ENCODE measurements around the gene AHCYL2. TPM values are rescaled to one million over a fixed set of nuclear protein-coding genes. Genes with fewer than 3 reads are reported as not detected.
"Not testable (repeated sequence)": the region's sequence is repeated elsewhere in the genome, so short reads cannot be mapped to it uniquely, and the experiment has no call there.

The AHCYL2 gene
- total RNA-seq, 1 experiment from 2014 or later: 74.0 TPM

- DNase-seq (ENCODE audit: low spot score): no peak
- in situ Hi-C loops (cut with HindIII; ENCODE audit: low sequenced_read_pairs): no loop called here
These were observed 107.6 kb downstream of the AHCYL2 start for GRCh38 chr7:129332254-129333035.

- DNase-seq (ENCODE audit: low spot score): no peak
- in situ Hi-C loops (cut with HindIII; ENCODE audit: low sequenced_read_pairs): no loop called here
These were observed 109.6 kb downstream of the AHCYL2 start for GRCh38 chr7:129334473-129334872.

- DNase-seq (ENCODE audit: low spot score): no peak
- in situ Hi-C loops (cut with HindIII; ENCODE audit: low sequenced_read_pairs): no loop called here
These were observed 113.6 kb downstream of the AHCYL2 start for GRCh38 chr7:129338450-129338849.

GRCh38 chr7:129341212-129341611, 116.4 kb downstream of the AHCYL2 start:
- DNase-seq (ENCODE audit: low spot score): no peak
- in situ Hi-C loops (cut with HindIII; ENCODE audit: low sequenced_read_pairs): no loop called here

GRCh38 chr7:129341816-129342806, 117.3 kb downstream of the AHCYL2 start:
- DNase-seq (ENCODE audit: low spot score): no peak
- in situ Hi-C loops (cut with HindIII; ENCODE audit: low sequenced_read_pairs): no loop called here

- in situ Hi-C loops (cut with HindIII; ENCODE audit: low sequenced_read_pairs): no loop called here
- peak; percentile 74 for DNase-seq (ENCODE audit: low spot score)
These were observed 118.4 kb downstream of the AHCYL2 start for GRCh38 chr7:129343099-129343700.

GRCh38 chr7:129347330-129347729, 122.5 kb downstream of the AHCYL2 start:
- in situ Hi-C loops (cut with HindIII; ENCODE audit: low sequenced_read_pairs): no loop called here
- DNase-seq (ENCODE audit: low spot score): no peak

GRCh38 chr7:129348023-129348740, 123.4 kb downstream of the AHCYL2 start:
- DNase-seq (ENCODE audit: low spot score): no peak
- in situ Hi-C loops (cut with HindIII; ENCODE audit: low sequenced_read_pairs): no loop called here

- DNase-seq (ENCODE audit: low spot score): no peak
- in situ Hi-C loops (cut with HindIII; ENCODE audit: low sequenced_read_pairs): no loop called here
These were observed 126.5 kb downstream of the AHCYL2 start for GRCh38 chr7:129351320-129351719.

GRCh38 chr7:129353104-129353503, 128.3 kb downstream of the AHCYL2 start:
- DNase-seq (ENCODE audit: low spot score); in situ Hi-C loops (cut with HindIII; ENCODE audit: low sequenced_read_pairs): not testable (repeated sequence)

- no peak for DNase-seq (ENCODE audit: low spot score)
- in situ Hi-C loops (cut with HindIII; ENCODE audit: low sequenced_read_pairs): no loop called here
These were observed 129.8 kb downstream of the AHCYL2 start for GRCh38 chr7:129354428-129355157.

GRCh38 chr7:129356176-129356575, 131.3 kb downstream of the AHCYL2 start:
- DNase-seq (ENCODE audit: low spot score): no peak
- in situ Hi-C loops (cut with HindIII; ENCODE audit: low sequenced_read_pairs): no loop called here

GRCh38 chr7:129359176-129359575, 134.3 kb downstream of the AHCYL2 start:
- DNase-seq (ENCODE audit: low spot score): no peak
- in situ Hi-C loops (cut with HindIII; ENCODE audit: low sequenced_read_pairs): no loop called here

GRCh38 chr7:129359638-129360037, 134.8 kb downstream of the AHCYL2 start:
- DNase-seq (ENCODE audit: low spot score): no peak
- in situ Hi-C loops (cut with HindIII; ENCODE audit: low sequenced_read_pairs): no loop called here

- DNase-seq (ENCODE audit: low spot score): no peak
- in situ Hi-C loops (cut with HindIII; ENCODE audit: low sequenced_read_pairs): no loop called here
These were observed 136.9 kb downstream of the AHCYL2 start for GRCh38 chr7:129361771-129362170.

GRCh38 chr7:129362496-129362895, 137.7 kb downstream of the AHCYL2 start:
- DNase-seq (ENCODE audit: low spot score): no peak
- in situ Hi-C loops (cut with HindIII; ENCODE audit: low sequenced_read_pairs): no loop called here

- DNase-seq (ENCODE audit: low spot score): no peak
- in situ Hi-C loops (cut with HindIII; ENCODE audit: low sequenced_read_pairs): no loop called here
These were observed 142.5 kb downstream of the AHCYL2 start for GRCh38 chr7:129367349-129367699.

- in situ Hi-C loops (cut with HindIII; ENCODE audit: low sequenced_read_pairs): no loop called here
- peak; percentile 88 for DNase-seq (ENCODE audit: low spot score)
These were observed 143.0 kb downstream of the AHCYL2 start for GRCh38 chr7:129367700-129368388.
